Fibroblast of skin of left biceps (primary cell): Measurements from ENCODE around the gene MSMO1.
"Not testable (repeated sequence)": the region's sequence is repeated elsewhere in the genome, so short reads cannot be mapped to it uniquely, and the experiment has no call there.

ENCODE experiments used
- DNase-seq, 2 experiments: peaks; one replicate each; pipeline ENCODE4 v3.0.0-alpha.2; 2013; ENCODE audit warnings: low read depth in 2 of 2

The MSMO1 gene

GRCh38 chr4:165327211-165328100 is at the start of gene MSMO1:
Gene MSMO1 (plus strand): TSS chr4:165327669. CDS start chr4:165333371, 5,702 bp downstream.
- peak; percentile 97 for DNase-seq

DNA sequence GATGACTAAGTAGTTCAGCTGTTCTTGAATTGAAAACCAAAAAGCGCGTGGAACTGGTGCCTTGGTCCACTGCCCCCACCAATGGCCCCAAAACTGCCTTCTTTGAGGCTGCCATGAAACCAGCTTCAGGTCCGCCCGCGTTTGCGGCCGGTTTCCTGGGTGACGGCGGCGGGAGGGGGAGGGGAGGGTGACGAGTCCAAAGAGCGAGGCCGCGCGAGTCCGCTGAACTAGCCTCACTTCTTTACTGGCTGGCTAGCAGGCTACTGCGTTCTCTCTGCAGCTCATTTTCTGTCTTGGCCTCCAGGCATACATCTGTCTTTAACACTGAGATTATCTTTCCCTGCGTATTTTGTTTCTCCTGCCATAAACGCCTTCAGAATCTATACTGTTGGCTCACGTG is 47.9 kb upstream of the MSMO1 start:
- not testable (repeated sequence) for DNase-seq

DNA sequence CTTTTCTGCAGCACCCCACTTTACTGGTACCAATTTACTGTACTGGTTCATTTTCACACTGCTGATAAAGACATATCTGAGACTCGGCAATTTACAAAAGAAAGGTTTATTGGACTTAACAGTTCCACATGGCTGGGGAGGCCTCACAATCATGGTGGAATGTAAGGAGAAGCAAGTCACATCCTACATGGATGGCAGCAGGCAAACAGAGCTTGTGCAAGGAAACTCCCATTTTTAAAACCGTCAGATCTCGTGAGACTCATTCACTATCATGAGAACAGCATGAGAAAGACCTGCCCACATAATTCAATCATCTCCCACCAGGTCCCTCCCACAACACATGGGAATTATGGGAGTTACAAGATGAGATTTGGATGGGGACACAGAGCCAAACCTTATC is 42.8 kb upstream of the MSMO1 start:
- DNase-seq = not testable (repeated sequence)

DNA sequence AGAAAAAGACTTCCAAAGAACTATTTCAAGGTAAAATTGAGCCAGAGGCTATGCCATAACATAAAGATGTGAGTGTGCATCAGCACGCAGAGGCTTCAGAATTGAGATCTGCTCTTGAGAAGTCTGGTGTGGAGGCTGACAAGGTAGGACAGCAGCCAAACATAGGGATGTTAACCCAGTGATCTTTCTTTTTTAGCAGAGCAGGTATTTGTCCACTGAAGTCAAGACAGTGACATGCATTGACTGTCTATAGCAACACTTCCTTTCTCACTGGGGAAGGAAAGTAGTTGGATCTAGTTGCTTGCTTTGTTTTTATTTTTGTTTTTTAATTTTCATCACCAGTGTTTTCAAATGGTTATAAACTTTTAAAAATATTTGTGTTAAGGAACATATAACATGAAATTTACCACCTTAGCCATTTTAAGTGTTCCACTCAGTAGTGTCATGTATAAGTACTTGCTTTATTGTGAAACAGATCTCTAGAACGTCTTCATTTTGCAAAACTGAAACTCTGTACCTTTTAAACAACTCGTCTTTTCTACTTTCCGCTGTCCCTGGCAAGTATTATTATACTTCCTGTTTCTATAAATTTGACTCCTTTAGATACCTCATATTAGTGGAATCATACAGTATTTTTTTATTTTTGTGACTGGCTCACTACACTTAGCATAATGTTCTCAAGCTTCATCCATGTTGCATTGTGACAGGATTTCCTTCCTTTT is 40.7 kb upstream of the MSMO1 start:
- DNase-seq = not testable (repeated sequence)

DNA sequence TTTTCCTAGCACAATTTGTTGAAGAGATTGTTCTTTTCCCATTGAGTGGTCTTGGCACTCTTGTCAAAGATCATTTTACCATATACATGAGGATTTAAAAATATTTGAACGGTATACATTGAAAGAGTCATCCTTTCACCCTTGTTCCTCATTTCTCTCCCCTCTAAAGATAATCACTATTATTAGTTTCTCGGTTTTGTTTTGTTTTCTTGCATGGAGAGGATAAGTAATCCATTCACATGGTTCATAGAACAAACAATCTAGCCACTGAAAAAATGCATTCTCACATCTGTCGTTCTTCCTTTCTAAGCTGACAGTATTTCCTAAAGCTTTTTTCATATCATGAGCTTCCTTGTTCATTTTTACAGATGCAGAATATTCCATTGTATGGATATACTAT is 39.2 kb upstream of the MSMO1 start:
- no peak for DNase-seq

DNA sequence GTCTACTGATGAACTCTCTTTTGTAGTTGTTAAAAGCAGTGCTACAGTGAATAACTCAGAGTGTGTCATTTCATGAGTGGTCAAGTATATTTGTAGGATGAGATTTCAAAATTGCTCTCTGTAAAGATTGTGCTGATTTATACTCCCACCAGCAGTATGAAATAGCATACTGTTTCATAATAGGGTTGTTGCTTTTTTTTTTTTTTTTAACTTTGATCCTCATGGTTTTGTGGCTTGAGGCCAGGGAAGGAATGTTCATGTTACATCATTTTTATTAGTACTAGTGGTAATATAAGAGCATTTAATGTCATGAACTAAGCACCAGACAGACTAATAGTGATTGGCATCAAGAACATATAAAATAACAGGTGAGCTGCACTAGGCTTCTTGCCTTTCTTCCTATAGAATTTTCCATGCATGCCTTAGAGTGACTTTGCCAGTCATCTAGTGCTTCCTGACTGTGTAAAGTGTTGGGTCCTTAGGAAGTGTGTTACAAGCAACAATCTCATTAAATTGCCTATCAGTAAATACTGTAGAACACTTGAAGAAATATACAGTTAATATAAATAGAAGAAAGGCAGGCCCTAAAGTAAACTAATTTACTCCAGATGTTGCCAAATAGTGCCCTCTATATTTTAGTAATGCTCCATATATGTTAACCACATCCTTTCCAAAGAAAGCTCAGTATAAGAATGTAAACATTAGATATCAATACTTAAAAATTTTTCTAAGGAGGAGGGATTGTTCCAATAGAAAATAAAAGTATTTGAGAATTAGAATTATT is 38.6 kb upstream of the MSMO1 start:
- peak; percentile 51 to 67 for DNase-seq

DNA sequence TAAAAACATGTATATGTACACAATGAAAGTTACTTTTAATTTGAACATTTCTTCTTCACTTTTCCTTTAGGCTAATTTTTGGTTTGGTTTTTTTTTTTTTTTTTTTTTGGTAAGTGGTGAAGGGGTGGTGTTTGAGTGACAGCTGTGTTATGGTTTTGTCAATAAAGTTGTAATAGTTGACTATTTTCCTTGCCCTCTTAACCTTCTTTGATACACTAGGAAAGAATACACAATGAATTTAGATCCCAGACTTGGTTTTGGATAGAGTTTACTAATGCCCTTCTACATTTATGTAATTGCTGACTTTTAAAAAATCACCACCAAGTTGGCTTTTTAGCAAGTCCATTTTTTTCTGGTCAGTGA is 38.1 kb upstream of the MSMO1 start:
- no peak for DNase-seq

GRCh38 chr4:165293061-165293460 is 34.4 kb upstream of the MSMO1 start:
- DNase-seq = no peak

- no peak for DNase-seq
Measured at GRCh38 chr4:165293927-165294649, 33.4 kb upstream of the MSMO1 start.

DNA sequence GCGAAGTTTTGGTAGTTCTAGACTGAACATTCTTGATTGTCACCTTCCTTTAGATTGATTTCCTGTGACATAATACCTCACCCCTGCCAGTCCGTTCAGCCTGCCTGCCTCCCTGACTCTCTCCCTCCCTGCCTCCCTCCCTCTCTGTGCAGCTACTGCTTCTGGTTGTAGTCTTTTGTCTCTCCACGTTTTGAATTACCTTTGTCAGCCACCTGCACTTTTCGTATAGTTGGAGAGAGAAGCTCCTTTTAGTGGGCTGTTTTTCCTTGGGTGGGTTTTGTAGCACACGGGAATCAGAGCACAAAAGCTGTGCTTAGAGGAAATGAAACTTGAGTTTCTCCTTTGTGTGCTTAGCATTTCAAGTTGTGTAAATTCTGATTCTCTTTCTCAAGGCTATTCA is 32.6 kb upstream of the MSMO1 start:
- no peak for DNase-seq

DNA sequence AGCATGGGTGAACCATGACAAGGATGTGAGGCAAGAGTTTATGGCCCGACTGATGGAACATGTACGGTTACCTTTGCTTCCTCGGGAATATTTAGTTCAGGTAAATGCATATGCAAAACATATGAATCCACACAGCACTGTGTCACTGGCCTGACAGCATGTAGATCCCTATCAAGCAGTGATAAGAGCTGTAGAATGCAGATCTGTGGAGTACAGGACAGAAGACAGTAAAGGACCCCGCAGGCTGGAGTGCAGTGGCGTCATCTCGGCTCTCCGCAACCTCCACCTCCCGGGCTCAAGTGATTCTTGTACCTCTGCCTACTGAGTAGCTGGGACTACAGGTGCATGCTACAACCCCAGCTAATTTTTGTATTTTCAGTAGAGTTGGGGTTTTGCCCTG is 29.8 kb upstream of the MSMO1 start:
- DNase-seq = no peak

DNA sequence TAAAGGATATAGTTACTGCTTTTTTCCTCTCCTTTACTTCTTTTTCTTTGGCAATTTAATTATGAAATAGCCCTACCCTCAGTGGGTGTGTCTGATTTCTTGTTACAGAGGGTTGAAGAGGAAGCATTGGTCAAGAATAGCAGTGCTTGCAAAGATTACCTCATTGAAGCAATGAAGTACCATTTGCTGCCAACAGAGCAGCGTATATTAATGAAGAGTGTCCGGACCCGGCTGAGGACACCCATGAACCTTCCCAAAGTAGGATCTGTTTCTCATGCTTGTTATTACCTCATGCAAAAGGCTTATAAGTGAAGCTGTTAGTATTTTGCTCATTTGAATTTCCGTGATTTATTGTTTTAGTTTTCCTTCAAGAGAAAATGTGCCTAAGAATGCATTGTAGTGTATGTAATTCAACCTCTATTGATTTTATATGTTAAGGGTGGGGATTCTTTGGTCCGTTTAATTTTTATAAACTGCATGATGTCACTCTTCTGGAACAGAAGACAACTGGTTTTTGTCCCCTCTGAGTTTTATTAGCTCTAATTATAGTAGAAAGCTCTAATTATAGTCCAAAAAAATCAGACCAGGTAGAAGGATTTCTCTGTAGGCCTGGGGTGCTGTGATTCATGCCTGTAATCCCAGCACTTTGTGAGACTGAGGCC is 27.9 kb upstream of the MSMO1 start:
- DNase-seq = no peak

GRCh38 chr4:165301833-165302232 is 25.6 kb upstream of the MSMO1 start:
- DNase-seq = no peak

DNA sequence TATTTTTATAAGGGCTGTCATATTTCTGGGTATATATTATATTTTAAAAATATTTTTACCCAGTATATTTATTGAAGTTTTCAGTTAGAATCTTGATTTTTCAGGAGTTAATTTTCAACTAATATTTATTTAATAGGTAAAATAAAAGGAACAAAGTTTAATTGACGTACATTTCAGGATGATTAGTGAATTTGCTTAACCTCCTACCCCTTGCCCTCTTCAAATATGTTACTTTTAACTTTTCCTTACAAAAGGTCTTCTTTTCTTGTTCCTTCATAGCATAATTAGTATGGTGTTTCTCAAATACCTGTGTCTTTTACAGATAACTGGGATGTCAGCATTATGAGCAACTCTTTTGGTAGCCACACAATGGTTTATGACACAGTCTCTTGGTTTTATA is 24.8 kb upstream of the MSMO1 start:
- no peak for DNase-seq

DNA sequence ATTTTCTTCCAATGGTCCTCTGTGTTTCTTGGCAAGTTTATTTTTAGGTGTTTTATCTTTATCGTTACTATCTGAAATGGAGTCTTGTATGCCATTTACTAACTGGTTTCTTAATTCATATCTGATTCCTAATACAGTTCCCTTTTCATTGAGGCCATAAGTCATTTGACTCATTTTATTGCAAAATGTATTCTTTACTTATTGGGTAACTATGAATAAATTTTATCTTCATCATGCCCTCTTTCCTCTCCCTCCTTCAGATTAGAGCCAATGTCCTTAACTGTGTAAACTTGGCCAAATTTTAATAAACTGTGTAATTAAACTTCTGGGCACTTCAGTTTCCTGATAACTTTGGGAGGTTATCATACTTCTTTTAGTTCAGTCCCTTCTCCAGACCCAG is 19.3 kb upstream of the MSMO1 start:
- no peak for DNase-seq

- no peak for DNase-seq
Measured at GRCh38 chr4:165308606-165309005, 18.9 kb upstream of the MSMO1 start.

- no peak for DNase-seq
Measured at GRCh38 chr4:165309456-165309855, 18.0 kb upstream of the MSMO1 start.

GRCh38 chr4:165312506-165312905 is 15.0 kb upstream of the MSMO1 start:
- DNase-seq = no peak

DNA sequence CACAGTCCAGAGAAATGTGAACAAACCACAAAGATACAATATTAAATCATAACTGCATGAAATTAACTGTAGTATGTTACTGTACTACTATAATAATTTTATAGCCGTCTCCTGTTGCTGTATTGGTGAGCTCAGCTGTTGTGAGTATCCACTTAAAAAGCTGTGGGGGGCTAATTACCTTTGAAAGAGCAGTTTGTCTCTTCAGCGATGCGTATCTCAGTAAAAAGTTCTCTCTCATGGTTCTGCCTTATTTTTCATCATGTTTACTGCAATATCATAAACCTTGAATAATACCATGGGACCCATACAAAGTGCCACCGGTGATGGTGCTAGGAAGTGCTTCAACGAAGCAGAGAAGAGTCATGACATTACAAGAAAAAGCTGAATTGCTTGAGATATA is 8.4 kb upstream of the MSMO1 start:
- DNase-seq = no peak

GRCh38 chr4:165319509-165319908 is 8.0 kb upstream of the MSMO1 start:
- DNase-seq = no peak

DNA sequence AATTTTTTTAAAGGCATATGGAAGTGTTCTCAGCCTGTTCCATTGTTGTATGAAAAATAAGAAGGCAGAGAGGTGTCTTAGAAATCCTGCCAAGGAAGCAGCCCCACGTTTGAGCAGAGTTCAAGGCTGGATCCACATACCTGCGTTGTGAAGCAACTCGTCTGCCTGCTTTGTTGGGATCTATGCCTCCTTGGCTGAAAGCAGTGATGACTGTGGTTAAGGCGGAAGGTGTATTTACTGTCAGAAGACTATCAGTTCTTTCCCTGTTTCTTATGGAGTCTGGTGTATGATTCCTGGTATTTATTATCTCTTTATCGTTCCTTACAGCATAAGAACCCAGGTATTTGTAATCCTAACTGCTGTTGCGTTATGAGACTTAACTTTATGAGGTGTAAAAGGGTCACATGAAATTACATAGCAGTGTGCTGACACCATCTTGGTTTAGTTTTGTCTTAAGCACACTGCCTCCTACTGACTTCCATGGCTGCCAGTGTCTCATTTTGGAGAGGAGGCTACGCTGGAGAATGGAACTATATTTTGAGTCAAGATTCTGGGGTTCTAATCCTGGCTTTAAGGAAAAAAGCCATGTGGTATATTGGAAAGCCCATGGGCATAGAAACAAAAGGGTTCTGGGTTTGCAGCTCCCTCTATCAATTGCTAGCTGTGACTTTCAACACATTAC is 3.1 kb upstream of the MSMO1 start:
- no peak for DNase-seq
